HepG2 (cell line): Measurements from ENCODE around the gene ZNF189. TPM values are rescaled to one million over a fixed set of nuclear protein-coding genes. Genes with fewer than 3 reads are reported as not detected.

ENCODE experiments used
- ADNP ChIP-seq: sonication (generic); formaldehyde crosslinking; IDR thresholded peaks from 2 replicates; pipeline ENCODE4 v1.4.0; 2020; ENCODE audit warnings: missing genetic modification reagents
- FOXC1 ChIP-seq: sonication (generic); formaldehyde crosslinking; IDR thresholded peaks from 2 replicates; pipeline ENCODE4 v1.8.0; 2022; ENCODE audit warnings: mild to moderate bottlenecking, missing genetic modification reagents, borderline replicate concordance
- FUBP1 ChIP-seq: sonication (generic); formaldehyde crosslinking; IDR thresholded peaks from 2 replicates; pipeline ENCODE4 v1.5.1; 2020; ENCODE audit warnings: missing genetic modification reagents, mild to moderate bottlenecking, borderline replicate concordance
- IKZF1 ChIP-seq: fragments of 450-650 bp; IDR thresholded peaks from 2 replicates; pipeline ENCODE4 v1.7.1; 2016
- MXI1 ChIP-seq: IDR thresholded peaks from 3 replicates; pipeline ENCODE4 v1.6.1; 2012; ENCODE audit warnings: low read depth, low read length, inconsistent platforms, borderline replicate concordance
- PLRG1 ChIP-seq: fragments of 450-650 bp; conservative IDR thresholded peaks from 2 replicates; pipeline ENCODE4 v1.6.1; 2016
- PRDM15 ChIP-seq: sonication (generic); formaldehyde crosslinking; IDR thresholded peaks from 2 replicates; pipeline ENCODE4 v1.4.0; 2020; ENCODE audit warnings: missing genetic modification reagents
- RELA ChIP-seq: sonication (generic); formaldehyde crosslinking; IDR thresholded peaks from 2 replicates; pipeline ENCODE4 v1.4.0; 2020; ENCODE audit warnings: missing genetic modification reagents
- RNF219 ChIP-seq: sonication (generic); formaldehyde crosslinking; IDR thresholded peaks from 2 replicates; pipeline ENCODE4 v1.5.0; 2020; ENCODE audit warnings: mild to moderate bottlenecking, missing genetic modification reagents
- THAP9 ChIP-seq: sonication (generic); formaldehyde crosslinking; IDR thresholded peaks from 2 replicates; pipeline ENCODE4; 2020; ENCODE audit warnings: missing genetic modification reagents, mild to moderate bottlenecking, borderline replicate concordance
- TP53 ChIP-seq: sonication (generic); formaldehyde crosslinking; conservative IDR thresholded peaks from 2 replicates; pipeline ENCODE4 v1.4.0; 2020; ENCODE audit warnings: missing genetic modification reagents
- ZBTB2 ChIP-seq: sonication (generic); formaldehyde crosslinking; IDR thresholded peaks from 2 replicates; pipeline ENCODE4 v1.8.0; 2022; ENCODE audit warnings: low read depth, missing genetic modification reagents
- ZBTB34 ChIP-seq: sonication (generic); formaldehyde crosslinking; IDR thresholded peaks from 2 replicates; pipeline ENCODE4 v1.8.0; 2022; ENCODE audit warnings: mild to moderate bottlenecking, missing genetic modification reagents
- ZNF224 ChIP-seq: sonication (generic); formaldehyde crosslinking; IDR thresholded peaks from 2 replicates; pipeline ENCODE4 v1.5.0; 2020; ENCODE audit warnings: mild to moderate bottlenecking, missing genetic modification reagents
- ZNF580 ChIP-seq: IDR thresholded peaks from 2 replicates; pipeline ENCODE4 v1.6.1; 2016; ENCODE audit warnings: low read depth, borderline replicate concordance
- polyA plus RNA-seq, 8 experiments: library from polyadenylated mRNA; depleted of rRNA in 3 of 8; stranded (reverse) in 7 of 8; unstranded in 1 of 8; fragments of >200 nt; fragmentation: Illumina TruSeq in 4 of 8; extraction: Trizol in 4 of 8; gene quantifications; 2 replicates each; pipeline versions ENCODE4 v1.2.1 to v1.2.3, GENCODE V29; 2011 to 2016; ENCODE audit warnings: low read depth in 4 of 8, missing spikeins in 1 of 8, mixed read lengths in 1 of 8; ENCODE audit not compliant: insufficient read depth in 1 of 8
- total RNA-seq, 5 experiments: library from RNA; depleted of rRNA; stranded (reverse); fragments of >200 nt; fragmentation: Illumina TruSeq; extraction: Trizol; gene quantifications; 2 replicates each; pipeline ENCODE4 v1.2.3, GENCODE V29; 2016; ENCODE audit warnings: low read depth in 1 of 5

The ZNF189 gene
- total and polyA plus RNA-seq, 2 of the 13 experiments (the other 11 are each of a cell fraction or from before 2014, with no cell fraction given): 8.4 to 50.0 TPM

- TF ChIP-seq ZBTB2 (CRISPR knock-in tag): no peak
- no peak for TF ChIP-seq RNF219 (CRISPR knock-in tag)
- TF ChIP-seq MXI1: peak; percentile 63; the same call in 1 of the 3 replicates
- no peak for TF ChIP-seq THAP9 (CRISPR knock-in tag)
- peak; percentile 72; the same call in 1 of the 2 replicates for TF ChIP-seq FUBP1 (CRISPR knock-in tag)
- no peak for TF ChIP-seq FOXC1 (CRISPR knock-in tag)
- peak; percentile 33; the same call in 1 of the 2 replicates for TF ChIP-seq ZBTB34 (CRISPR knock-in tag)
- no peak for TF ChIP-seq PRDM15 (CRISPR knock-in tag)
- no peak for TF ChIP-seq PLRG1
- 0 out of 2 replicates have a peak, but pooled peaks have one; percentile 52 for TF ChIP-seq ZNF580 (CRISPR knock-in tag)
- TF ChIP-seq ZNF224: no peak
- no peak for TF ChIP-seq IKZF1
- TF ChIP-seq TP53 (CRISPR knock-in tag): no peak
- no peak for TF ChIP-seq ADNP (CRISPR knock-in tag)
- no peak for TF ChIP-seq RELA (CRISPR knock-in tag)
Observed at GRCh38 chr9:101421653-101422065, 23.0 kb downstream of the ZNF189 start (continued).
